ENCODE measurements around the gene CLEC2A. TPM values are rescaled to one million over a fixed set of nuclear protein-coding genes. Genes with fewer than 3 reads are reported as not detected.
"Not testable (repeated sequence)": the region's sequence is repeated elsewhere in the genome, so short reads cannot be mapped to it uniquely, and the experiment has no call there.

The CLEC2A gene
- not detected for polyA plus RNA-seq (2013, experiment 1 of 2)
- polyA plus RNA-seq (2013, experiment 2 of 2) = 0.10 TPM

GRCh38 chr12:9932270-9932669 lies at the start of gene CLEC2A:
CLEC2A (minus strand) TSS chr12:9932370; CDS start chr12:9932329, 41 bp downstream.
- no peaks in the 10 kb centered on the region for H3K36me3 ChIP-seq (ENCODE audit: control insufficient read depth, insufficient read depth, low read length)
- DNase-seq = no peak
- WGBS (ENCODE audit: extremely low coverage, insufficient coverage, low lambda C conversion rate) = no CpG with 5 or more reads among the region's 6 CpGs
- H2BK15ac ChIP-seq (replicated peaks; ENCODE audit: low read depth) = no peak within 1 kb of the TSS
- no peak within 1 kb of the TSS for H3K18ac ChIP-seq (ENCODE audit: low read length)
- no peak within 1 kb of the TSS for H2BK120ac ChIP-seq (ENCODE audit: low read depth, low read length)
- H3K23ac ChIP-seq (ENCODE audit: low read length) = no peak within 1 kb of the TSS
- no peak within 1 kb of the TSS for H3K27ac ChIP-seq (ENCODE audit: low read depth, low read length)
- no peak within 1 kb of the TSS for H4K8ac ChIP-seq (ENCODE audit: low read depth, low read length)
- no peaks in the 10 kb centered on the region for H3K79me2 ChIP-seq (ENCODE audit: control insufficient read depth, insufficient read depth, low read length)
- no peak within 1 kb of the TSS for H3K4me2 ChIP-seq (ENCODE audit: low read length)
- H3K4me3 ChIP-seq (ENCODE audit: low read length) = no peak within 1 kb of the TSS
- H2BK5ac ChIP-seq (ENCODE audit: low read length) = no peak within 1 kb of the TSS
- H3K4ac ChIP-seq (ENCODE audit: low read depth, low read length) = no peak within 1 kb of the TSS
- H3K56ac ChIP-seq (ENCODE audit: low read length) = no peak within 1 kb of the TSS
- H2AK5ac ChIP-seq (ENCODE audit: low read length) = no peak within 1 kb of the TSS
- no peak within 1 kb of the TSS for H4K5ac ChIP-seq (ENCODE audit: low read length)
- no peak within 1 kb of the TSS for H3K9ac ChIP-seq (ENCODE audit: low read length)
- H3K4me1 ChIP-seq (ENCODE audit: control insufficient read depth, low read depth, low read length) = no peaks in the 10 kb centered on the region
- H3K27me3 ChIP-seq (ENCODE audit: insufficient read depth, low read length, poor library complexity) = no peaks in the 10 kb centered on the region
- H3K79me1 ChIP-seq (ENCODE audit: low read length) = no peaks in the 10 kb centered on the region

- Histone ChIP-seq H4K5ac (ENCODE audit: low read length) (no peak overlapping the region), H3K79me1 (ENCODE audit: low read length) (no peaks in the 10 kb centered on the region), H3K4ac (ENCODE audit: low read depth, low read length) (no peak overlapping the region), H3K23ac (ENCODE audit: low read length) (no peak overlapping the region), H2AK5ac (ENCODE audit: low read length) (no peak overlapping the region), H3K79me2 (ENCODE audit: control insufficient read depth, insufficient read depth, low read length) (no peaks in the 10 kb centered on the region), H2BK120ac (ENCODE audit: low read depth, low read length) (no peak overlapping the region), H2BK5ac (ENCODE audit: low read length) (no peak overlapping the region), H3K4me3 (ENCODE audit: low read length) (no peak overlapping the region), H3K4me1 (ENCODE audit: control insufficient read depth, low read depth, low read length) (no peaks in the 10 kb centered on the region), H2BK15ac (replicated peaks; ENCODE audit: low read depth) (no peak overlapping the region), H3K9ac (ENCODE audit: low read length) (no peak overlapping the region), H3K56ac (ENCODE audit: low read length) (no peak overlapping the region), H3K18ac (ENCODE audit: low read length) (no peak overlapping the region), H3K27ac (ENCODE audit: low read depth, low read length) (no peak overlapping the region), H3K27me3 (ENCODE audit: insufficient read depth, low read length, poor library complexity) (no peaks in the 10 kb centered on the region), H3K4me2 (ENCODE audit: low read length) (no peak overlapping the region), H3K36me3 (ENCODE audit: control insufficient read depth, insufficient read depth, low read length) (no peaks in the 10 kb centered on the region), H4K8ac (ENCODE audit: low read depth, low read length) (no peak overlapping the region)
- WGBS (ENCODE audit: extremely low coverage, insufficient coverage, low lambda C conversion rate) = no CpG with 5 or more reads among the region's 3 CpGs
- DNase-seq = no peak
Measured at GRCh38 chr12:9980126-9980525, 48.0 kb upstream of the CLEC2A start.

GRCh38 chr12:9977916-9978315 lies 45.7 kb upstream of the CLEC2A start:
- Histone ChIP-seq H2BK15ac (replicated peaks; ENCODE audit: low read depth) (no peak overlapping the region), H3K23ac (ENCODE audit: low read length) (no peak overlapping the region), H3K18ac (ENCODE audit: low read length) (no peak overlapping the region), H3K79me1 (ENCODE audit: low read length) (no peaks in the 10 kb centered on the region), H2BK5ac (ENCODE audit: low read length) (no peak overlapping the region), H3K36me3 (ENCODE audit: control insufficient read depth, insufficient read depth, low read length) (no peaks in the 10 kb centered on the region), H3K9ac (ENCODE audit: low read length) (no peak overlapping the region), H2AK5ac (ENCODE audit: low read length) (no peak overlapping the region), H3K4me2 (ENCODE audit: low read length) (no peak overlapping the region), H3K56ac (ENCODE audit: low read length) (no peak overlapping the region), H3K79me2 (ENCODE audit: control insufficient read depth, insufficient read depth, low read length) (no peaks in the 10 kb centered on the region), H3K27me3 (ENCODE audit: insufficient read depth, low read length, poor library complexity) (no peaks in the 10 kb centered on the region), H3K27ac (ENCODE audit: low read depth, low read length) (no peak overlapping the region), H4K5ac (ENCODE audit: low read length) (no peak overlapping the region), H4K8ac (ENCODE audit: low read depth, low read length) (no peak overlapping the region), H2BK120ac (ENCODE audit: low read depth, low read length) (no peak overlapping the region), H3K4me1 (ENCODE audit: control insufficient read depth, low read depth, low read length) (no peaks in the 10 kb centered on the region), H3K4ac (ENCODE audit: low read depth, low read length) (no peak overlapping the region), H3K4me3 (ENCODE audit: low read length) (no peak overlapping the region)
- no peak for DNase-seq

DNA sequence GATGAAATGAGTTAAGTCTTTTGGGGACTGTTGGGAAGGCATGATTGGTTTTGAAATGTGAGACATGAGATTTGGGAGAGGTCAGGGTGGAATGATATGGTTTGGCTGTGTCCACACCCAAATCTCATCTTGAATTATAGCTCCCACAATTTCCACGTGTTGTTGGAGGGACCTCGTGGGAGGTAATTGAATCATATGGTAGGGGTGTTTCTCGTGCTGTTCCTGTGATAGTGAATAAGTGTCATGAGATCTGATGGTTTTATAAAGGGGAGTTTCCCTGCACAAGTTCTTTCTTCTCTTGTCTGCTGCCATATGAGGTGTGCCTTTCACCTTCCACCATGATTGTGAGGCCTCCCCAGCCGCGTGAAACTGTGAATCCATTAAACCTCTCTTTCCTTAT lies 44.5 kb upstream of the CLEC2A start:
- H3K4me2 ChIP-seq (ENCODE audit: low read length) = not testable (repeated sequence)
- WGBS (ENCODE audit: extremely low coverage, insufficient coverage, low lambda C conversion rate) = no CpG with 5 or more reads among the region's 5 CpGs

GRCh38 chr12:9975614-9976013 lies 43.4 kb upstream of the CLEC2A start:
- Histone ChIP-seq H3K79me2 (ENCODE audit: control insufficient read depth, insufficient read depth, low read length) (no peaks in the 10 kb centered on the region), H3K4me3 (ENCODE audit: low read length) (no peak overlapping the region), H3K4me2 (ENCODE audit: low read length) (no peak overlapping the region), H4K5ac (ENCODE audit: low read length) (no peak overlapping the region), H4K8ac (ENCODE audit: low read depth, low read length) (no peak overlapping the region), H3K56ac (ENCODE audit: low read length) (no peak overlapping the region), H3K4me1 (ENCODE audit: control insufficient read depth, low read depth, low read length) (no peaks in the 10 kb centered on the region), H3K27me3 (ENCODE audit: insufficient read depth, low read length, poor library complexity) (no peaks in the 10 kb centered on the region), H2AK5ac (ENCODE audit: low read length) (no peak overlapping the region), H3K27ac (ENCODE audit: low read depth, low read length) (no peak overlapping the region), H2BK15ac (replicated peaks; ENCODE audit: low read depth) (no peak overlapping the region), H3K36me3 (ENCODE audit: control insufficient read depth, insufficient read depth, low read length) (no peaks in the 10 kb centered on the region), H3K4ac (ENCODE audit: low read depth, low read length) (no peak overlapping the region), H3K79me1 (ENCODE audit: low read length) (no peaks in the 10 kb centered on the region), H2BK5ac (ENCODE audit: low read length) (no peak overlapping the region), H2BK120ac (ENCODE audit: low read depth, low read length) (no peak overlapping the region), H3K9ac (ENCODE audit: low read length) (no peak overlapping the region), H3K23ac (ENCODE audit: low read length) (no peak overlapping the region), H3K18ac (ENCODE audit: low read length) (no peak overlapping the region)
- DNase-seq = no peak
- WGBS (ENCODE audit: extremely low coverage, insufficient coverage, low lambda C conversion rate) = no CpG with 5 or more reads among the region's 2 CpGs

More for the DNA sequence above, 44.5 kb upstream of the CLEC2A start:
- not testable (repeated sequence) for DNase-seq; H4K5ac ChIP-seq (ENCODE audit: low read length); H3K27ac ChIP-seq (ENCODE audit: low read depth, low read length); H3K79me1 ChIP-seq (ENCODE audit: low read length); H3K4ac ChIP-seq (ENCODE audit: low read depth, low read length); H3K79me2 ChIP-seq (ENCODE audit: control insufficient read depth, insufficient read depth, low read length); H3K27me3 ChIP-seq (ENCODE audit: insufficient read depth, low read length, poor library complexity); H3K4me1 ChIP-seq (ENCODE audit: control insufficient read depth, low read depth, low read length); H2BK5ac ChIP-seq (ENCODE audit: low read length); H2BK120ac ChIP-seq (ENCODE audit: low read depth, low read length); H4K8ac ChIP-seq (ENCODE audit: low read depth, low read length); H3K4me3 ChIP-seq (ENCODE audit: low read length); H3K56ac ChIP-seq (ENCODE audit: low read length); H3K23ac ChIP-seq (ENCODE audit: low read length); H3K36me3 ChIP-seq (ENCODE audit: control insufficient read depth, insufficient read depth, low read length); H2AK5ac ChIP-seq (ENCODE audit: low read length); H3K9ac ChIP-seq (ENCODE audit: low read length); H2BK15ac ChIP-seq (replicated peaks; ENCODE audit: low read depth); H3K18ac ChIP-seq (ENCODE audit: low read length)

GRCh38 chr12:9974731-9975130 lies 42.6 kb upstream of the CLEC2A start:
- H3K36me3 ChIP-seq (ENCODE audit: control insufficient read depth, insufficient read depth, low read length); H3K4ac ChIP-seq (ENCODE audit: low read depth, low read length); H3K27me3 ChIP-seq (ENCODE audit: insufficient read depth, low read length, poor library complexity); H2AK5ac ChIP-seq (ENCODE audit: low read length); H3K79me2 ChIP-seq (ENCODE audit: control insufficient read depth, insufficient read depth, low read length); H3K18ac ChIP-seq (ENCODE audit: low read length); H2BK5ac ChIP-seq (ENCODE audit: low read length); H2BK120ac ChIP-seq (ENCODE audit: low read depth, low read length); H3K4me3 ChIP-seq (ENCODE audit: low read length); H4K8ac ChIP-seq (ENCODE audit: low read depth, low read length); H3K4me1 ChIP-seq (ENCODE audit: control insufficient read depth, low read depth, low read length); H3K79me1 ChIP-seq (ENCODE audit: low read length); H2BK15ac ChIP-seq (replicated peaks; ENCODE audit: low read depth); H3K23ac ChIP-seq (ENCODE audit: low read length); H4K5ac ChIP-seq (ENCODE audit: low read length); H3K4me2 ChIP-seq (ENCODE audit: low read length); H3K9ac ChIP-seq (ENCODE audit: low read length); H3K56ac ChIP-seq (ENCODE audit: low read length); DNase-seq; H3K27ac ChIP-seq (ENCODE audit: low read depth, low read length): not testable (repeated sequence)
- no CpG with 5 or more reads among the region's 2 CpGs for WGBS (ENCODE audit: extremely low coverage, insufficient coverage, low lambda C conversion rate)
